ENCODE data around the gene LPAR5. TPM values are rescaled to one million over a fixed set of nuclear protein-coding genes. Genes with fewer than 3 reads are reported as not detected.

Gene LPAR5
- total RNA-seq, 1 donor from 2014 or later, result 0.73 TPM

DNA sequence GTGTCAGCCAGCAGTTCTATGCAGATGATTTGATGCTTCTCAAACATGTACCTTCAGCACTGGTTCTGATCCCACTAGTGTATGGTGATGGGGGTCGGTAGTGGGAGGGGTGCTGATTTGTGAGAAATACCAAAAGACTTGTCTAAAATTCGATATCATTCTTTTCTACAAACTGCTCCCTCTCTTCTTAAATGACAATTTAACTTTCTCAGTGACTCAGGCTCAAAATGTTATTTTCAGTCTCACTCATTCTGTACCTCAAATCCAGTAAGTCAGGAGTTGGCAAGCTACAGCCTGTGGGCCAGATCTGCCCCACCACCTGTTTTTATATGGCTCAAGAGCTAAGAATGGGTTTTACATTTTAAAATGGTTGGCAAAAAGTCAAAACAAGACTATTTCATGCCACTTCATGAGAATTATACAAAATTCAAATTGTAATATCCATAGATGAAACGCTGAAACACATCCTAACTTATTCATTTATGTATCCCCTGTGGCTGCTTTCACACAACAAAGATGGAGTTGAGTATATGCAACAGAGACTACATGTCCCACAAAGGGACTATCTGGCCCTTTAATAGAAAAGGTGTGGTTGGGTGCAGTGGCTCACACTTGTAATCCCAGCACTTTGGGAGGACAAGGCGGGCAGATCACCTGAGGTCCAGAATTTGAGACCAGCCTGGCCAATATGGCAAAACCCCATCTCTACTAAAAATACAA lies 61.0 kb downstream of the LPAR5 start:
- TF ChIP-seq, protein P1, sequence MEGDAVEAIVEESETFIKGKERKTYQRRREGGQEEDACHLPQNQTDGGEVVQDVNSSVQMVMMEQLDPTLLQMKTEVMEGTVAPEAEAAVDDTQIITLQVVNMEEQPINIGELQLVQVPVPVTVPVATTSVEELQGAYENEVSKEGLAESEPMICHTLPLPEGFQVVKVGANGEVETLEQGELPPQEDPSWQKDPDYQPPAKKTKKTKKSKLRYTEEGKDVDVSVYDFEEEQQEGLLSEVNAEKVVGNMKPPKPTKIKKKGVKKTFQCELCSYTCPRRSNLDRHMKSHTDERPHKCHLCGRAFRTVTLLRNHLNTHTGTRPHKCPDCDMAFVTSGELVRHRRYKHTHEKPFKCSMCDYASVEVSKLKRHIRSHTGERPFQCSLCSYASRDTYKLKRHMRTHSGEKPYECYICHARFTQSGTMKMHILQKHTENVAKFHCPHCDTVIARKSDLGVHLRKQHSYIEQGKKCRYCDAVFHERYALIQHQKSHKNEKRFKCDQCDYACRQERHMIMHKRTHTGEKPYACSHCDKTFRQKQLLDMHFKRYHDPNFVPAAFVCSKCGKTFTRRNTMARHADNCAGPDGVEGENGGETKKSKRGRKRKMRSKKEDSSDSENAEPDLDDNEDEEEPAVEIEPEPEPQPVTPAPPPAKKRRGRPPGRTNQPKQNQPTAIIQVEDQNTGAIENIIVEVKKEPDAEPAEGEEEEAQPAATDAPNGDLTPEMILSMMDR (IDR thresholded peaks at IDR 0.05; ENCODE audit: insufficient read depth, low read depth, low read length), result no peak
- no peak for TF ChIP-seq EZH2 (IDR thresholded peaks at IDR 0.05; ENCODE audit: insufficient read depth, low read length)
- Mint-ChIP-seq H3K27ac (ENCODE audit: unreplicated experiment) (peak overlapping the region; percentile 53), H3K4me1 (ENCODE audit: low read depth, unreplicated experiment) (peaks cover 3% of the 10 kb centered on the region), H3K9me3 (ENCODE audit: unreplicated experiment) (no peaks in the 10 kb centered on the region), H3K36me3 (ENCODE audit: low read depth, unreplicated experiment) (peaks cover 29% of the 10 kb centered on the region), H3K27me3 (ENCODE audit: low read depth, unreplicated experiment) (no peaks in the 10 kb centered on the region), H3K4me3 (ENCODE audit: unreplicated experiment) (no peak overlapping the region)
- DNase-seq (ENCODE audit: low read depth), result no peak
- H3K4me3 ChIP-seq (ENCODE audit: insufficient read depth, low read depth, low read length), result no peak overlapping the region
- no peak overlapping the region for H3K9ac ChIP-seq (ENCODE audit: low read length)
- H3K4me2 ChIP-seq (ENCODE audit: low read length), result no peak overlapping the region
- H3K79me2 ChIP-seq (ENCODE audit: insufficient read depth, low read length), result peaks cover 3% of the 10 kb centered on the region
- H3K36me3 ChIP-seq (ENCODE audit: insufficient read depth, low read length), result peaks cover 69% of the 10 kb centered on the region
- no peak overlapping the region for H3K27ac ChIP-seq (ENCODE audit: low read depth, low read length)
- no peaks in the 10 kb centered on the region for H3K9me3 ChIP-seq (ENCODE audit: insufficient read depth, low read depth, low read length)
- H2AFZ ChIP-seq (ENCODE audit: low read depth, low read length), result no peak overlapping the region
- no peak for FAIRE-seq
- H3K27me3 ChIP-seq (ENCODE audit: insufficient read depth, low read length), result no peaks in the 10 kb centered on the region
- H3K4me1 ChIP-seq (ENCODE audit: insufficient read depth, low read length), result no peaks in the 10 kb centered on the region
- H4K20me1 ChIP-seq (ENCODE audit: insufficient read depth, low read length), result peaks cover 30% of the 10 kb centered on the region

DNA sequence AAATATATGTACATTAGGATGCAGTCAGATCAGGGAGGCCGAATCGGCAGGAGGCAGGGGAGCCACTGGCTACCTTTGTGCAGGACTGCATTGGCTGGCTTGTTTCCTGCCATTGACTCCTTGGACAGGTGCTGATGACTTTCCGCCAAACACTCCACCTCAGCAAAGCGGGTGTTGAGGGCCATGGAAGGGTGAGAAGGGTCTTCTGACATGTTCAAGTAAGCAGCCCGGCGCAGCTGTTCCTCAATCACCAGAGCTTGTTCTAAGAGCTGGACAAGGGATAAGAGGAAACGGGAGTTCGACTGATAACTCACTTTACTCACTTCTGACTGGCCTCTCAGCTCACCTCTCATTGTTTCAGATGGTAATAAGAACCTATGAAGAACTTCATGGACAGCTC lies 62.8 kb downstream of the LPAR5 start:
- H3K27ac Mint-ChIP-seq (ENCODE audit: unreplicated experiment), result no peak overlapping the region
- H3K36me3 Mint-ChIP-seq (ENCODE audit: low read depth, unreplicated experiment), result peaks cover 27% of the 10 kb centered on the region
- peaks cover 35% of the 10 kb centered on the region for H4K20me1 ChIP-seq (ENCODE audit: insufficient read depth, low read length)

More for the DNA sequence above, 62.8 kb downstream of the LPAR5 start:
- H3K27me3 Mint-ChIP-seq (ENCODE audit: low read depth, unreplicated experiment), result no peaks in the 10 kb centered on the region
- H3K27me3 ChIP-seq (ENCODE audit: insufficient read depth, low read length), result no peaks in the 10 kb centered on the region
- no peak overlapping the region for H3K4me2 ChIP-seq (ENCODE audit: low read length)
- H3K9ac ChIP-seq (ENCODE audit: low read length), result no peak overlapping the region
- DNase-seq (ENCODE audit: low read depth) (no peak), FAIRE-seq (no peak)
- H3K9me3 ChIP-seq (ENCODE audit: insufficient read depth, low read depth, low read length), result no peaks in the 10 kb centered on the region
- H3K9me3 Mint-ChIP-seq (ENCODE audit: unreplicated experiment), result no peaks in the 10 kb centered on the region
- TF ChIP-seq, protein P1 (IDR thresholded peaks at IDR 0.05; ENCODE audit: insufficient read depth, low read depth, low read length), result no peak
- TF ChIP-seq EZH2 (IDR thresholded peaks at IDR 0.05; ENCODE audit: insufficient read depth, low read length), result no peak
- H3K4me1 Mint-ChIP-seq (ENCODE audit: low read depth, unreplicated experiment), result peaks cover 3% of the 10 kb centered on the region
- H3K27ac ChIP-seq (ENCODE audit: low read depth, low read length), result no peak overlapping the region
- no peak overlapping the region for H2AFZ ChIP-seq (ENCODE audit: low read depth, low read length)
- H3K79me2 ChIP-seq (ENCODE audit: insufficient read depth, low read length), result peaks cover 13% of the 10 kb centered on the region
- no peak overlapping the region for H3K4me3 Mint-ChIP-seq (ENCODE audit: unreplicated experiment)
- H3K4me1 ChIP-seq (ENCODE audit: insufficient read depth, low read length), result no peaks in the 10 kb centered on the region
- H3K4me3 ChIP-seq (ENCODE audit: insufficient read depth, low read depth, low read length), result no peak overlapping the region
- H3K36me3 ChIP-seq (ENCODE audit: insufficient read depth, low read length), result peaks cover 64% of the 10 kb centered on the region
